K562 (cell line): Measurements from ENCODE around the gene OTUD5. TPM values are rescaled to one million over a fixed set of nuclear protein-coding genes. Genes with fewer than 3 reads are reported as not detected.

ENCODE experiments used
- ATF7 ChIP-seq: fragments of 450-650 bp; IDR thresholded peaks from 2 replicates; pipeline ENCODE4 v1.7.1; 2014; ENCODE audit warnings: mild to moderate bottlenecking, moderate library complexity
- CCNT2 ChIP-seq: IDR thresholded peaks from 2 replicates; pipeline ENCODE4 v1.6.1; 2011; ENCODE audit warnings: borderline replicate concordance, low read depth, mild to moderate bottlenecking, moderate library complexity, mixed read lengths, low read length; ENCODE audit not compliant: insufficient read length; ENCODE audit errors: extremely low read depth
- FOXJ2 ChIP-seq: fragments of 200-800 bp; sonication (Bioruptor generic); IDR thresholded peaks from 2 replicates; pipeline ENCODE4 v1.6.1; 2016; ENCODE audit warnings: missing genetic modification characterization, missing compliant biosample characterization
- FOXK2 ChIP-seq, 2 experiments: fragments of 450-650 bp; IDR thresholded peaks in 1 of 2; conservative IDR thresholded peaks in 1 of 2; 2 replicates each; pipeline ENCODE4 v1.6.1; 2016; ENCODE audit warnings: low read depth in 2 of 2, mild to moderate bottlenecking in 1 of 2
- GATA2 ChIP-seq: sonication (generic); formaldehyde crosslinking; IDR thresholded peaks from 2 replicates; pipeline ENCODE4 v1.4.0; 2020; ENCODE audit warnings: mild to moderate bottlenecking, missing genetic modification reagents
- HDAC1 ChIP-seq, 2 experiments: fragments of 450-650 bp; IDR thresholded peaks; 2 replicates each; pipeline ENCODE4 v1.6.1; 2016 to 2017; ENCODE audit warnings: inconsistent platforms in 1 of 2, mild to moderate bottlenecking in 1 of 2, moderate library complexity in 1 of 2
- JUNB ChIP-seq: fragments of 450-650 bp; formaldehyde crosslinking; conservative IDR thresholded peaks from 2 replicates; pipeline ENCODE4 v1.4.0; 2020; ENCODE audit warnings: mild to moderate bottlenecking
- KDM1A ChIP-seq, 2 experiments: fragments of 450-650 bp; IDR thresholded peaks; 2 replicates each; pipeline ENCODE4 v1.6.1; 2016; ENCODE audit warnings: mild to moderate bottlenecking in 2 of 2
- MTA2 ChIP-seq: fragments of 450-650 bp; IDR thresholded peaks from 2 replicates; pipeline ENCODE4 v1.6.1; 2016; ENCODE audit warnings: low read depth
- PHB2 ChIP-seq: fragments of 450-650 bp; IDR thresholded peaks from 2 replicates; pipeline ENCODE4 v1.6.1; 2017; ENCODE audit warnings: low read depth
- PHF8 ChIP-seq: fragments of 200-600 bp; sonication (generic); IDR thresholded peaks from 2 replicates; pipeline ENCODE4 v1.6.1; 2012; ENCODE audit warnings: mixed run types, mild to moderate bottlenecking, inconsistent platforms, low read length, moderate library complexity, borderline replicate concordance
- POLR2A ChIP-seq: fragments of 450-650 bp; conservative IDR thresholded peaks from 2 replicates; pipeline ENCODE4 v1.6.1; 2016
- PRPF4 ChIP-seq: fragments of 200-400 bp; formaldehyde crosslinking; IDR thresholded peaks from one replicate; pipeline ENCODE4 v1.6.1; 2017; ENCODE audit warnings: low read length, low read depth, mild to moderate bottlenecking; ENCODE audit not compliant: insufficient read depth, poor library complexity, severe bottlenecking
- RCOR1 ChIP-seq, 2 experiments: IDR thresholded peaks; 2 replicates each; pipeline ENCODE4 v1.6.1; 2012; ENCODE audit warnings: low read depth in 2 of 2, low read length in 2 of 2, borderline replicate concordance in 1 of 2, improper control_type of control experiment in 1 of 2
- SMARCA4 ChIP-seq: fragments of 450-650 bp; IDR thresholded peaks from 2 replicates; pipeline ENCODE4 v1.6.1; 2016
- SMARCE1 ChIP-seq: fragments of 450-650 bp; IDR thresholded peaks from 2 replicates; pipeline ENCODE4 v1.7.1; 2016; ENCODE audit warnings: mild to moderate bottlenecking
- TBL1XR1 ChIP-seq, 2 experiments: IDR thresholded peaks; 2 replicates each; pipeline ENCODE4 v1.6.1; 2012; ENCODE audit warnings: improper control_type of control experiment in 2 of 2, low read length in 2 of 2, mild to moderate bottlenecking in 1 of 2
- ZEB2 ChIP-seq: fragments of 450-650 bp; IDR thresholded peaks from 2 replicates; pipeline ENCODE4 v1.6.1; 2016
- polyA plus RNA-seq, 8 experiments: library from polyadenylated mRNA; depleted of rRNA in 4 of 8; stranded (reverse) in 5 of 8; unstranded in 3 of 8; fragments of >200 nt; fragmentation: Nextera tagmentation in 2 of 8; fragmentation: Illumina TruSeq in 1 of 8; extraction: Ambion mirVana in 2 of 8; extraction: Trizol in 1 of 8; gene quantifications; 2 replicates each; pipeline versions ENCODE4 v1.2.1 to v1.2.3, GENCODE V29; 2011 to 2014; ENCODE audit warnings: inconsistent platforms in 1 of 8, missing spikeins in 1 of 8
- total RNA-seq, 7 experiments: library from RNA; depleted of rRNA in 6 of 7; stranded (reverse); fragments of >200 nt in 6 of 7; fragmentation: Illumina TruSeq in 2 of 7; extraction: Trizol in 2 of 7; gene quantifications; 2 replicates each; pipeline versions ENCODE4 v1.2.1 to v1.2.3, GENCODE V29; 2011 to 2021; ENCODE audit warnings: low replicate concordance in 1 of 7
- TF ChIP-seq, protein P1 (sequence below): fragments of 450-650 bp; IDR thresholded peaks from 2 replicates; pipeline ENCODE4 v1.6.1; 2016; ENCODE audit warnings: antibody characterized with exemption
- TF ChIP-seq, protein P2 (sequence below): fragments of 250-450 bp; sonication (Bioruptor Pico); IDR thresholded peaks from 2 replicates; pipeline ENCODE4 v1.4.0; 2020; ENCODE audit warnings: mild to moderate bottlenecking, moderate library complexity
- TF ChIP-seq, protein P3 (sequence below): sonication (generic); formaldehyde crosslinking; IDR thresholded peaks from 2 replicates; pipeline ENCODE4 v1.8.0; 2022; ENCODE audit warnings: missing genetic modification reagents, mild to moderate bottlenecking, moderate library complexity, borderline replicate concordance
- TF ChIP-seq, protein P4 (sequence below): sonication (generic); formaldehyde crosslinking; IDR thresholded peaks from 2 replicates; pipeline ENCODE4 v1.8.1; 2023; ENCODE audit warnings: mild to moderate bottlenecking, missing genetic modification reagents

Gene OTUD5
- total and polyA plus RNA-seq, 9 of the 15 experiments (the other 6 are each of a cell fraction or from before 2014, with no cell fraction given) = 3.6 to 102 (median 59.0) TPM

DNA sequence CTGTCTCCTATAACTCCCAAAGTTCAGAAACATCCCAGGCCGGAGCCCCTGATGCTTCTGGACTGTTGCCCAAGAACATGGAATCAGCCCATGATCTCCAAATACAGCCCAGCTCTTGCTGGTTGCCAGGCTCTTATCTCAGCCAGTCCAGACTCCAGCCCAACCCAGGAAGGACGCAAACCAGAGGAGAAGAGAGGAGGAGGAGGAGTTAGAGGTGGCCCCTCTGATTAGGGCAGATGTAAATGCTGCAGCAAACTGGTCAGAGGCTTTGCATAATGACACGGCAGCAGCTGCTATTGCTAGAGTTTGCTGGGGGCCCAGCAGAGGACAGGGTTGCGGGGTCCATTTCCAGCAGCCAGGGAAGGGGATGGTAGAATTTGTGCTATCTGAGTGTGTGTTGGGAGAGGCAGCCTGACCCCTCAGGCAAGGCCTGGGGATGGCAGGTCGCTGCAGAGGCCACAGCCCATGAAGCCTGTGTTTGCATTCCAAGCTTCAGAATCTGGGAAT lies 4.2 kb upstream of the OTUD5 start (continued):
- TF ChIP-seq PRPF4 (no peak), ZEB2 (peak; percentile 34; the same call in 1 of the 2 replicates), POLR2A (0 out of 2 replicates have a peak, but pooled peaks have one; percentile 34), RCOR1 (IDR thresholded peaks at IDR 0.05; ENCODE audit: borderline replicate concordance in 1 of 2, low read depth in 2 of 2, low read length in 2 of 2) (peak; percentile 58 to 73; a peak in 2 of 4 replicates), PHB2 (no peak), CCNT2 (peak; percentile 43), FOXJ2 (tag) (0 out of 2 replicates have a peak, but pooled peaks have one; percentile 40), KDM1A (IDR thresholded peaks at IDR 0.05) (peak in 1 of 2 experiments; percentile 25; a peak in 2 of 4 replicates), SMARCE1 (peak; percentile 82), TBL1XR1 (IDR thresholded peaks at IDR 0.05; ENCODE audit: low read length in 2 of 2) (peak in 1 of 2 experiments; percentile 73; a peak in 1 of 4 replicates), SMARCA4 (peak; percentile 86), JUNB (CRISPR knock-in tag) (no peak), ATF7 (peak; percentile 54), PHF8 (peak; percentile 26; the same call in 1 of the 2 replicates), MTA2 (peak; percentile 75), HDAC1 (IDR thresholded peaks at IDR 0.05) (peak in 1 of 2 experiments; percentile 41; a peak in 2 of 4 replicates), FOXK2 (conservative IDR thresholded peaks at IDR 0.05 in 1 of 2, IDR thresholded peaks at IDR 0.05 in 1 of 2; ENCODE audit: low read depth in 2 of 2) (0 out of 4 replicates have a peak, but pooled peaks of 1 of the 2 experiments have one; percentile 18), GATA2 (peak; percentile 82)
- TF ChIP-seq, protein P1, sequence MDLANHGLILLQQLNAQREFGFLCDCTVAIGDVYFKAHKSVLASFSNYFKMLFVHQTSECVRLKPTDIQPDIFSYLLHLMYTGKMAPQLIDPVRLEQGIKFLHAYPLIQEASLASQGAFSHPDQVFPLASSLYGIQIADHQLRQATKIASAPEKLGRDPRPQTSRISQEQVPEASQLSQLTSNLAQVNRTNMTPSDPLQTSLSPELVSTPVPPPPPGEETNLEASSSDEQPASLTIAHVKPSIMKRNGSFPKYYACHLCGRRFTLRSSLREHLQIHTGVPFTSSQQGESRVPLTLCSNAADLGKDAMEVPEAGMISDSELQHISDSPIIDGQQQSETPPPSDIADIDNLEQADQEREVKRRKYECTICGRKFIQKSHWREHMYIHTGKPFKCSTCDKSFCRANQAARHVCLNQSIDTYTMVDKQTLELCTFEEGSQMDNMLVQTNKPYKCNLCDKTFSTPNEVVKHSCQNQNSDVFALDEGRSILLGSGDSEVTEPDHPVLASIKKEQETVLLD = peak; percentile 51; the same call in 1 of the 2 replicates
- TF ChIP-seq, protein P2, sequence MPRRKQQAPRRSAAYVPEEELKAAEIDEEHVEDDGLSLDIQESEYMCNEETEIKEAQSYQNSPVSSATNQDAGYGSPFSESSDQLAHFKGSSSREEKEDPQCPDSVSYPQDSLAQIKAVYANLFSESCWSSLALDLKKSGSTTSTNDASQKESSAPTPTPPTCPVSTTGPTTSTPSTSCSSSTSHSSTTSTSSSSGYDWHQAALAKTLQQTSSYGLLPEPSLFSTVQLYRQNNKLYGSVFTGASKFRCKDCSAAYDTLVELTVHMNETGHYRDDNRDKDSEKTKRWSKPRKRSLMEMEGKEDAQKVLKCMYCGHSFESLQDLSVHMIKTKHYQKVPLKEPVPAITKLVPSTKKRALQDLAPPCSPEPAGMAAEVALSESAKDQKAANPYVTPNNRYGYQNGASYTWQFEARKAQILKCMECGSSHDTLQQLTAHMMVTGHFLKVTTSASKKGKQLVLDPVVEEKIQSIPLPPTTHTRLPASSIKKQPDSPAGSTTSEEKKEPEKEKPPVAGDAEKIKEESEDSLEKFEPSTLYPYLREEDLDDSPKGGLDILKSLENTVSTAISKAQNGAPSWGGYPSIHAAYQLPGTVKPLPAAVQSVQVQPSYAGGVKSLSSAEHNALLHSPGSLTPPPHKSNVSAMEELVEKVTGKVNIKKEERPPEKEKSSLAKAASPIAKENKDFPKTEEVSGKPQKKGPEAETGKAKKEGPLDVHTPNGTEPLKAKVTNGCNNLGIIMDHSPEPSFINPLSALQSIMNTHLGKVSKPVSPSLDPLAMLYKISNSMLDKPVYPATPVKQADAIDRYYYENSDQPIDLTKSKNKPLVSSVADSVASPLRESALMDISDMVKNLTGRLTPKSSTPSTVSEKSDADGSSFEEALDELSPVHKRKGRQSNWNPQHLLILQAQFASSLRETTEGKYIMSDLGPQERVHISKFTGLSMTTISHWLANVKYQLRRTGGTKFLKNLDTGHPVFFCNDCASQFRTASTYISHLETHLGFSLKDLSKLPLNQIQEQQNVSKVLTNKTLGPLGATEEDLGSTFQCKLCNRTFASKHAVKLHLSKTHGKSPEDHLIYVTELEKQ (CRISPR knock-in tag) = no peak
- TF ChIP-seq, protein P3, sequence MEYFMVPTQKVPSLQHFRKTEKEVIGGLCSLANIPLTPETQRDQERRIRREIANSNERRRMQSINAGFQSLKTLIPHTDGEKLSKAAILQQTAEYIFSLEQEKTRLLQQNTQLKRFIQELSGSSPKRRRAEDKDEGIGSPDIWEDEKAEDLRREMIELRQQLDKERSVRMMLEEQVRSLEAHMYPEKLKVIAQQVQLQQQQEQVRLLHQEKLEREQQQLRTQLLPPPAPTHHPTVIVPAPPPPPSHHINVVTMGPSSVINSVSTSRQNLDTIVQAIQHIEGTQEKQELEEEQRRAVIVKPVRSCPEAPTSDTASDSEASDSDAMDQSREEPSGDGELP (CRISPR knock-in tag) = peak; percentile 81
- TF ChIP-seq, protein P4, sequence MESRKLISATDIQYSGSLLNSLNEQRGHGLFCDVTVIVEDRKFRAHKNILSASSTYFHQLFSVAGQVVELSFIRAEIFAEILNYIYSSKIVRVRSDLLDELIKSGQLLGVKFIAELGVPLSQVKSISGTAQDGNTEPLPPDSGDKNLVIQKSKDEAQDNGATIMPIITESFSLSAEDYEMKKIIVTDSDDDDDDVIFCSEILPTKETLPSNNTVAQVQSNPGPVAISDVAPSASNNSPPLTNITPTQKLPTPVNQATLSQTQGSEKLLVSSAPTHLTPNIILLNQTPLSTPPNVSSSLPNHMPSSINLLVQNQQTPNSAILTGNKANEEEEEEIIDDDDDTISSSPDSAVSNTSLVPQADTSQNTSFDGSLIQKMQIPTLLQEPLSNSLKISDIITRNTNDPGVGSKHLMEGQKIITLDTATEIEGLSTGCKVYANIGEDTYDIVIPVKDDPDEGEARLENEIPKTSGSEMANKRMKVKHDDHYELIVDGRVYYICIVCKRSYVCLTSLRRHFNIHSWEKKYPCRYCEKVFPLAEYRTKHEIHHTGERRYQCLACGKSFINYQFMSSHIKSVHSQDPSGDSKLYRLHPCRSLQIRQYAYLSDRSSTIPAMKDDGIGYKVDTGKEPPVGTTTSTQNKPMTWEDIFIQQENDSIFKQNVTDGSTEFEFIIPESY (CRISPR knock-in tag) = no peak
